ENCODE data around the gene VNN1. TPM values are rescaled to one million over a fixed set of nuclear protein-coding genes. Genes with fewer than 3 reads are reported as not detected.

Gene VNN1, protein sequence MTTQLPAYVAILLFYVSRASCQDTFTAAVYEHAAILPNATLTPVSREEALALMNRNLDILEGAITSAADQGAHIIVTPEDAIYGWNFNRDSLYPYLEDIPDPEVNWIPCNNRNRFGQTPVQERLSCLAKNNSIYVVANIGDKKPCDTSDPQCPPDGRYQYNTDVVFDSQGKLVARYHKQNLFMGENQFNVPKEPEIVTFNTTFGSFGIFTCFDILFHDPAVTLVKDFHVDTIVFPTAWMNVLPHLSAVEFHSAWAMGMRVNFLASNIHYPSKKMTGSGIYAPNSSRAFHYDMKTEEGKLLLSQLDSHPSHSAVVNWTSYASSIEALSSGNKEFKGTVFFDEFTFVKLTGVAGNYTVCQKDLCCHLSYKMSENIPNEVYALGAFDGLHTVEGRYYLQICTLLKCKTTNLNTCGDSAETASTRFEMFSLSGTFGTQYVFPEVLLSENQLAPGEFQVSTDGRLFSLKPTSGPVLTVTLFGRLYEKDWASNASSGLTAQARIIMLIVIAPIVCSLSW
- total RNA-seq (2022; extraction: Qiagen RNA extraction; ENCODE audit: low read depth), result 0.09 to 0.15 TPM (median 0.10 TPM) in 5 replicates

DNA sequence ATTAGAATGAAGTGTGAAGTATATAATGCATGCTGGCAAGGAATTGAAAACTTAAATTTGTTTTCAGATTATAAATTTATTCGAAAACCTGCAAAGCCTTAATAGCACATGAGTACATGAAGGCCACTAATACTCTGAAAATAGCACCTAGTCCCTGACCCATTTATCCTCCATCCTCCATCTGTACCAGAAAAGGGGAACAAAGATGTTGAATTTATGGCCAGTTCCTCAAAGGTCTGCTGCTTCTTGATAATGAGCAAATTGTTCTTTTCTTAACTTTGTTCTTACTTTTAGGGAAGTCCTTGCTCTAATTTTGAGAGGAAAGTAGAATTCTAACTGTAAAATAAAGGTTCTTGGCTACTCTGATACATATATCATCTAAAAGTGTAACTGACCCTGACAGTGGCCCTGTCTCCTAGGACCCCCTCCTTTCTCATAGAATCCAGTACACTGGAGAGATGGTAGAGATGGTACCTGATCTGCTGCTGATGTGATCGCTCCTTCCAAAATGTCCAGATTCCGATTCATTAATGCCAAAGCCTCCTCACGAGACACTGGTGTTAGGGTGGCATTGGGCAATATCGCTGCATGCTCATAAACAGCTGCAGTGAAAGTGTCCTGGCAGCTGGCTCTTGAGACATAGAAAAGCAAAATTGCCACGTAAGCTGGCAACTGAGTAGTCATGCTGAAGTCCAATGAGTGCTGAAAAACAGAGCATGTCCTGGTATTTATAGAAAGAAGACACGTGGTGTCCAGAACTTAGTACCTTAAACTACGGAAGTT, at the start of gene VNN1:
VNN1 (minus strand) TSS at position 704 of the 783 bp plus-strand sequence; CDS start at position 684, 20 bp downstream.

DNA sequence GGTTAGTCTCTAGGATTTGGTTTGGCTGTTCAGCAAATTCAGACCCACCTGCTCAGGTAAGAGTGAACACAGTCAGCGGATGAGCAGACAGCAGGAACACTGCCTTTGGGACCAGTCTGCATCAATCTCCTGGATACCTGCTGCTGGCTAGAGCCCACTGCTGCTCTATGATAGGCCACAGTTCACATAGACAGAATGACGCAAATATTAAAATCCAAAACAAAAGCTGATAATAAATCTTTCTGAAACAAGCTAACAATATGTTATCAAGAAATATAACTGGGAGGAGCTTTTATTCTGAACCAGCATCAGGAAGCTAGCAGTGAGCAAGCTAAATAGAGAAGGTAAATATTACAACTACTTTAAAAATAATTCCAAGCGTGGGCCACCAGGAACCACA, 54.8 kb downstream of the VNN1 start, which contains the start of gene TAAR1:
TAAR1 (minus strand) TSS at position 101 of the 400 bp plus-strand sequence. CDS start 13,179 bp downstream, outside the sequence.

Other genes with a start within 250 kb of the VNN1 start
- 19.0 to 26.6 TPM (median 23.8 TPM) in 5 replicates for gene STX7, start 200.9 kb downstream of the VNN1 start, total RNA-seq (2022; extraction: Qiagen RNA extraction; ENCODE audit: low read depth)
- gene TAAR9, start 175.8 kb downstream of the VNN1 start, total RNA-seq (2022; extraction: Qiagen RNA extraction; ENCODE audit: low read depth), result not detected in 5 replicates
- not detected in 5 replicates for gene TAAR8, start 161.4 kb downstream of the VNN1 start, total RNA-seq (2022; extraction: Qiagen RNA extraction; ENCODE audit: low read depth)
- not detected in 5 replicates for gene TAAR6, start 143.7 kb downstream of the VNN1 start, total RNA-seq (2022; extraction: Qiagen RNA extraction; ENCODE audit: low read depth)
- gene TAAR5, start 124.3 kb downstream of the VNN1 start, total RNA-seq (2022; extraction: Qiagen RNA extraction; ENCODE audit: low read depth), result not detected in 5 replicates
- gene TAAR2, start 89.8 kb downstream of the VNN1 start, total RNA-seq (2022; extraction: Qiagen RNA extraction; ENCODE audit: low read depth), result not detected in 5 replicates
- not detected in 5 replicates for gene TAAR1, start 54.9 kb downstream of the VNN1 start, total RNA-seq (2022; extraction: Qiagen RNA extraction; ENCODE audit: low read depth)
- gene VNN2, start 43.8 kb upstream of the VNN1 start, total RNA-seq (2022; extraction: Qiagen RNA extraction; ENCODE audit: low read depth), result not detected in 5 replicates
- 5.0 to 6.2 TPM (median 5.7 TPM) in 5 replicates for gene SLC18B1, start 84.6 kb upstream of the VNN1 start, total RNA-seq (2022; extraction: Qiagen RNA extraction; ENCODE audit: low read depth)
- 1,795 to 1,997 TPM (median 1,930 TPM) in 5 replicates for gene RPS12, start 100.5 kb upstream of the VNN1 start, total RNA-seq (2022; extraction: Qiagen RNA extraction; ENCODE audit: low read depth)

Measured in A549 treated with DMSO at 1 μM for 4 hours (cell line).